ENCODE data around the gene MAPKAP1.
A peak's percentile ranks its signal among the peaks of the same experiment; 100 is the strongest.

Gene MAPKAP1

DNA sequence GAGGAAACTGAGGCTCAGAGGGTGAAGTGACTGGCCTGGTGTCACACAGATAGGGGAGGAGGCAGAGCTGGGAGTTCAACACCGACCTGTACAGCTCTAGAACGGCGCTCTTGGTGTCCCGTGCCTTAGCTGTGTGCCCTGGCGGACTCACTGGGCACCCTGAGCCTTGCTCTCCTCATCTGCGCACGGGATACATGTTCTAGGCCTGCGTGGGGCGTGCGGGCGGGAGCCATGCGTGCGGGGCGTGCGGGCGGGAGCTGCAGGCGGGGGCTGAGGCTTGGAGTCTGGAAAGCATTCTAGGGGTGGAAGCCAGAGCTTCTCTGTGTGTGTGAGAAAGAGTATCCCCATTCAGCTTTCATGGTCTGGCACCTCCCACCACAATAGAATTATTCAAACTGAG is 280.1 kb downstream of the MAPKAP1 start:
- Histone ChIP-seq H3K9me3 (ENCODE audit: insufficient read depth, low read length, severe bottlenecking) (no peaks in the 10 kb centered on the region), H3K36me3 (ENCODE audit: insufficient read depth, low read length) (no peaks in the 10 kb centered on the region), H3K79me2 (ENCODE audit: insufficient read depth, low read length) (no peaks in the 10 kb centered on the region), H3K9ac (ENCODE audit: low read depth, low read length) (no peak overlapping the region), H3K4me1 (ENCODE audit: insufficient read depth, low read length) (no peaks in the 10 kb centered on the region), H4K20me1 (ENCODE audit: insufficient read depth, low read length) (no peaks in the 10 kb centered on the region; the same call in 1 of the 2 replicates), H3K4me3 (ENCODE audit: low read depth in 1 of 2, low read length in 2 of 2) (no peak overlapping the region), H3K27me3 (ENCODE audit: insufficient read depth, low read length, poor library complexity) (no peaks in the 10 kb centered on the region), H2AFZ (ENCODE audit: low read depth, low read length) (no peak overlapping the region), H3K27ac (ENCODE audit: low read length) (no peak overlapping the region), H3K4me2 (ENCODE audit: insufficient read depth, low read length) (no peak overlapping the region)
- TF ChIP-seq EZH2 (IDR thresholded peaks at IDR 0.05; ENCODE audit: borderline replicate concordance, low read depth, low read length, severe bottlenecking): no peak
- TF ChIP-seq, protein P1, sequence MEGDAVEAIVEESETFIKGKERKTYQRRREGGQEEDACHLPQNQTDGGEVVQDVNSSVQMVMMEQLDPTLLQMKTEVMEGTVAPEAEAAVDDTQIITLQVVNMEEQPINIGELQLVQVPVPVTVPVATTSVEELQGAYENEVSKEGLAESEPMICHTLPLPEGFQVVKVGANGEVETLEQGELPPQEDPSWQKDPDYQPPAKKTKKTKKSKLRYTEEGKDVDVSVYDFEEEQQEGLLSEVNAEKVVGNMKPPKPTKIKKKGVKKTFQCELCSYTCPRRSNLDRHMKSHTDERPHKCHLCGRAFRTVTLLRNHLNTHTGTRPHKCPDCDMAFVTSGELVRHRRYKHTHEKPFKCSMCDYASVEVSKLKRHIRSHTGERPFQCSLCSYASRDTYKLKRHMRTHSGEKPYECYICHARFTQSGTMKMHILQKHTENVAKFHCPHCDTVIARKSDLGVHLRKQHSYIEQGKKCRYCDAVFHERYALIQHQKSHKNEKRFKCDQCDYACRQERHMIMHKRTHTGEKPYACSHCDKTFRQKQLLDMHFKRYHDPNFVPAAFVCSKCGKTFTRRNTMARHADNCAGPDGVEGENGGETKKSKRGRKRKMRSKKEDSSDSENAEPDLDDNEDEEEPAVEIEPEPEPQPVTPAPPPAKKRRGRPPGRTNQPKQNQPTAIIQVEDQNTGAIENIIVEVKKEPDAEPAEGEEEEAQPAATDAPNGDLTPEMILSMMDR (IDR thresholded peaks at IDR 0.05; ENCODE audit: borderline replicate concordance, extremely low read depth, low read length, poor library complexity, severe bottlenecking): no peak
- no peak for ATAC-seq (ENCODE audit: insufficient read depth, low read depth)
- no peak for DNase-seq

DNA sequence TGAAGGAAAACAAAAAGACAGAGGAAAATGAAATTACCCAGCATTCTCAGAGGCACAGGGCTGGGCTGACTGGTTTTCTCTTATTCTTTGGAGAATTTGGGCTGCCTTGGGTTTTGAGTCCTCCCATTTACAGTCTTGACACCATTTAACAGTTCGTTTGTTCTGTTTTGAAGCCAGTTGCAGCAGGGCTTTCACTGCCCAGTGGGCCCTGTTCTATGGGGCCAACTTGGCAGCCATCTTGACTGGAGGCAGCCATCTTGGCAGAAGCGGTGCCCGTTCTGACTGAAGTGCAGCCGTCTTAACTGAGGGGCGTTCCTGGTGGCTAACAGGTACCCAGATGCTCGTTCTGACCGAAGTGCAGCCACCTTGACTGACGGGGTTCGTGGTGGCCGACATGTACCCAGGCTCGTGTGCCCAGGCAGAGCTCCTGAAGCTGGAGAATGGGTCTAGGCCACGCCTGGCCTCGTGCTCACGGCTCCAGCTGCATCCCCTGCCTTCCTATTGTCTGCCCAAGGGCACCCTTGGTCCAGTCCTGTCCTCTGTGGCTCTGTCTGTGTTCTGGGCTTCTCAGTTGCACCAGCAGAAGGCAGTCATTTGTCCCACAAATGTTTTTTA is 281.0 kb downstream of the MAPKAP1 start:
- Histone ChIP-seq H3K27ac (ENCODE audit: low read length) (no peak overlapping the region), H3K9ac (ENCODE audit: low read depth, low read length) (no peak overlapping the region), H2AFZ (ENCODE audit: low read depth, low read length) (peak overlapping the region; percentile 47), H3K36me3 (ENCODE audit: insufficient read depth, low read length) (no peaks in the 10 kb centered on the region), H3K4me1 (ENCODE audit: insufficient read depth, low read length) (no peaks in the 10 kb centered on the region), H3K4me2 (ENCODE audit: insufficient read depth, low read length) (no peak overlapping the region), H3K4me3 (ENCODE audit: low read depth in 1 of 2, low read length in 2 of 2) (no peak overlapping the region), H3K27me3 (ENCODE audit: insufficient read depth, low read length, poor library complexity) (no peaks in the 10 kb centered on the region), H3K79me2 (ENCODE audit: insufficient read depth, low read length) (no peaks in the 10 kb centered on the region), H4K20me1 (ENCODE audit: insufficient read depth, low read length) (no peaks in the 10 kb centered on the region), H3K9me3 (ENCODE audit: insufficient read depth, low read length, severe bottlenecking) (no peaks in the 10 kb centered on the region)
- DNase-seq (no peak), ATAC-seq (ENCODE audit: insufficient read depth, low read depth) (no peak)
- TF ChIP-seq EZH2 (IDR thresholded peaks at IDR 0.05; ENCODE audit: borderline replicate concordance, low read depth, low read length, severe bottlenecking): no peak
- TF ChIP-seq, protein P1 (IDR thresholded peaks at IDR 0.05; ENCODE audit: borderline replicate concordance, extremely low read depth, low read length, poor library complexity, severe bottlenecking): no peak

DNA sequence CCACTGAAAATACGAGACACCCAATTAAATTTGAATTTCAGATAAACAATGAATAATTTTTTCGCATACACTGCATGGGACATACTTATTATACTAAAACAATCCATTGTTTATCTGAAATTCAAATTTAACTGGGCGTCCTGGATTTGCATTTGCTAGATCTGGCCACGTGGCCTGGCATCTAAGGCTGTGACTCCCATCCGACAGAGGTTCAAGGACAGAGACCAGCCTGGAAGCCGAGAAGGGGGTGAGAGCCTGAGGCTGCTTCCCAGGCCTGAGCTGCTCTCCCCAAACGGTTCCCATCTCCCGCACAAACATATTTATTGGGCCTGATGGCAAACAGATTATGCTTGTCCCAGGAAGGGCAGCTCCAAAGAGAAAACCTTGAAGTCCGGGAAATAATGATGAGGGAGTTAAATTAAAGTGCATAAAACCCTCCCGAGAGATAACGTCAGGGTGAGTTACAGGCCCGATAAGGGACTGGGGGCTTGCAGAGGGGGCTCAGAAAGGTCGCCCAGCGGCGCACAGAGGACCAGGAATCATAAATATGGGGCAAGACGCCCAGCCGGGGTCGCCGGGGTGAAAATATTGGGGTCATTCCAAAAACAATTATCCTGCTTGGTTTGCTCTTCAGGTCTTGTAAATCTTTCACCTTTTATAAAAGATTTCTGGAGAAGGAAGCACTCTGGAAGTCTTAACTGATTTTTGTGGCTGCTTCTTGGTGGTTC is 281.7 kb downstream of the MAPKAP1 start:
- Histone ChIP-seq H2AFZ (ENCODE audit: low read depth, low read length) (peak overlapping the region; percentile 47; the same call in 1 of the 2 replicates), H3K4me2 (ENCODE audit: insufficient read depth, low read length) (no peak overlapping the region), H3K4me3 (ENCODE audit: low read depth in 1 of 2, low read length in 2 of 2) (no peak overlapping the region), H3K27ac (ENCODE audit: low read length) (no peak overlapping the region), H3K36me3 (ENCODE audit: insufficient read depth, low read length) (no peaks in the 10 kb centered on the region), H3K9me3 (ENCODE audit: insufficient read depth, low read length, severe bottlenecking) (no peaks in the 10 kb centered on the region), H3K4me1 (ENCODE audit: insufficient read depth, low read length) (no peaks in the 10 kb centered on the region), H3K9ac (ENCODE audit: low read depth, low read length) (no peak overlapping the region), H3K27me3 (ENCODE audit: insufficient read depth, low read length, poor library complexity) (no peaks in the 10 kb centered on the region), H3K79me2 (ENCODE audit: insufficient read depth, low read length) (no peaks in the 10 kb centered on the region), H4K20me1 (ENCODE audit: insufficient read depth, low read length) (no peaks in the 10 kb centered on the region)
- DNase-seq: no peak
- no peak for TF ChIP-seq EZH2 (IDR thresholded peaks at IDR 0.05; ENCODE audit: borderline replicate concordance, low read depth, low read length, severe bottlenecking)
- TF ChIP-seq, protein P1 (IDR thresholded peaks at IDR 0.05; ENCODE audit: borderline replicate concordance, extremely low read depth, low read length, poor library complexity, severe bottlenecking): no peak
- ATAC-seq (ENCODE audit: insufficient read depth, low read depth): no peak

Data from DND-41 (cell line).